Measurements from ENCODE around the gene HIGD1C. TPM values are rescaled to one million over a fixed set of nuclear protein-coding genes. Genes with fewer than 3 reads are reported as not detected.
"Not testable (repeated sequence)": the region's sequence is repeated elsewhere in the genome, so short reads cannot be mapped to it uniquely, and the experiment has no call there.

Gene HIGD1C
- total RNA-seq, 2 donors from 2014 or later, result not detected

GRCh38 chr12:50927766-50928224, 24.5 kb upstream of the HIGD1C start:
- no peaks in the 10 kb centered on the region for H3K36me3 Mint-ChIP-seq
- DNase-seq (ENCODE audit: low spot score in 2 of 2), result no peak
- peak overlapping the region in 1 of 2 donors; percentile 39 for H3K27ac Mint-ChIP-seq
- ATAC-seq, result no peak
- no peaks in the 10 kb centered on the region for H3K9me3 Mint-ChIP-seq

- DNase-seq (ENCODE audit: low spot score in 2 of 2) (no peak), ATAC-seq (no peak)
- H3K9me3 Mint-ChIP-seq, result no peaks in the 10 kb centered on the region
- no peaks in the 10 kb centered on the region for H3K36me3 Mint-ChIP-seq
- peak overlapping the region in 1 of 2 donors; percentile 39 for H3K27ac Mint-ChIP-seq
Measured at GRCh38 chr12:50928392-50928791, 24.0 kb upstream of the HIGD1C start.

- Mint-ChIP-seq H3K9me3 (no peaks in the 10 kb centered on the region), H3K27ac (peak overlapping the region in 1 of 2 donors; percentile 22), H3K36me3 (no peaks in the 10 kb centered on the region)
- no peak for ATAC-seq
- DNase-seq (ENCODE audit: low spot score in 2 of 2), result no peak
Measured at GRCh38 chr12:50929831-50930230, 22.5 kb upstream of the HIGD1C start.

GRCh38 chr12:50930477-50930876, 21.9 kb upstream of the HIGD1C start:
- not testable (repeated sequence) for DNase-seq (ENCODE audit: low spot score in 2 of 2); H3K36me3 Mint-ChIP-seq; H3K27ac Mint-ChIP-seq; H3K9me3 Mint-ChIP-seq
- ATAC-seq, result peak in 1 of 2 donors; percentile 48

GRCh38 chr12:50932787-50933280, 19.5 kb upstream of the HIGD1C start:
- Mint-ChIP-seq H3K36me3 (peaks cover 0 to 8% of the 10 kb centered on the region in 2 donors), H3K27ac (peak overlapping the region in 1 of 2 donors; percentile 50), H3K9me3 (peaks cover 0 to 5% of the 10 kb centered on the region in 2 donors)
- DNase-seq (ENCODE audit: low spot score in 2 of 2), result no peak
- ATAC-seq, result peak; percentile 36 to 92

- peak in 1 of 2 donors; percentile 38 for ATAC-seq
- peaks cover 0 to 9% of the 10 kb centered on the region in 2 donors for H3K9me3 Mint-ChIP-seq
Measured at GRCh38 chr12:50933459-50934124, 18.8 kb upstream of the HIGD1C start.

GRCh38 chr12:50934371-50934851, 17.9 kb upstream of the HIGD1C start:
- no peak for ATAC-seq
- peaks cover 0 to 10% of the 10 kb centered on the region in 2 donors for H3K9me3 Mint-ChIP-seq
- no peak overlapping the region for H3K27ac Mint-ChIP-seq

More at GRCh38 chr12:50933459-50934124, 18.8 kb upstream of the HIGD1C start:
- no peak for DNase-seq (ENCODE audit: low spot score in 2 of 2)
- Mint-ChIP-seq H3K27ac (peak overlapping the region in 1 of 2 donors; percentile 38), H3K36me3 (peaks cover 3 to 11% of the 10 kb centered on the region in 2 donors)

GRCh38 chr12:50934981-50935807, 17.1 kb upstream of the HIGD1C start:
- Mint-ChIP-seq H3K27ac (no peak overlapping the region), H3K9me3 (peaks cover 0 to 10% of the 10 kb centered on the region in 2 donors), H3K36me3 (peaks cover 10 to 14% of the 10 kb centered on the region in 2 donors)
- ATAC-seq, result no peak
- DNase-seq (ENCODE audit: low spot score in 2 of 2), result no peak

More at GRCh38 chr12:50934371-50934851, 17.9 kb upstream of the HIGD1C start:
- no peak for DNase-seq (ENCODE audit: low spot score in 2 of 2)
- peaks cover 10 to 14% of the 10 kb centered on the region in 2 donors for H3K36me3 Mint-ChIP-seq

- H3K27ac Mint-ChIP-seq, result no peak overlapping the region
- peaks cover 0 to 10% of the 10 kb centered on the region in 2 donors for H3K9me3 Mint-ChIP-seq
- DNase-seq (ENCODE audit: low spot score in 2 of 2), result no peak
- no peak for ATAC-seq
- peaks cover 10 to 14% of the 10 kb centered on the region in 2 donors for H3K36me3 Mint-ChIP-seq
Measured at GRCh38 chr12:50936821-50937530, 15.4 kb upstream of the HIGD1C start.

GRCh38 chr12:50937653-50938052, 14.7 kb upstream of the HIGD1C start:
- H3K27ac Mint-ChIP-seq, result no peak overlapping the region
- peaks cover 0 to 10% of the 10 kb centered on the region in 2 donors for H3K9me3 Mint-ChIP-seq
- peaks cover 10 to 14% of the 10 kb centered on the region in 2 donors for H3K36me3 Mint-ChIP-seq
- DNase-seq (ENCODE audit: low spot score in 2 of 2) (no peak), ATAC-seq (no peak)

- peaks cover 0 to 4% of the 10 kb centered on the region in 2 donors for H3K9me3 Mint-ChIP-seq
- no peak overlapping the region for H3K27ac Mint-ChIP-seq
Measured at GRCh38 chr12:50947933-50948626, 4.3 kb upstream of the HIGD1C start.

GRCh38 chr12:50948798-50949197, 3.5 kb upstream of the HIGD1C start:
- no peak for DNase-seq (ENCODE audit: low spot score in 2 of 2)
- Mint-ChIP-seq H3K36me3 (no peaks in the 10 kb centered on the region), H3K27ac (no peak overlapping the region), H3K9me3 (peaks cover 0 to 4% of the 10 kb centered on the region in 2 donors)
- no peak for ATAC-seq

More at GRCh38 chr12:50947933-50948626, 4.3 kb upstream of the HIGD1C start:
- no peak for ATAC-seq
- no peaks in the 10 kb centered on the region for H3K36me3 Mint-ChIP-seq
- DNase-seq (ENCODE audit: low spot score in 2 of 2), result no peak

GRCh38 chr12:50949801-50950302, 2.5 kb upstream of the HIGD1C start:
- ATAC-seq (no peak), DNase-seq (ENCODE audit: low spot score in 2 of 2) (no peak)
- H3K27ac Mint-ChIP-seq, result no peak overlapping the region
- H3K36me3 Mint-ChIP-seq, result no peaks in the 10 kb centered on the region
- H3K9me3 Mint-ChIP-seq, result peaks cover 0 to 4% of the 10 kb centered on the region in 2 donors

- ATAC-seq (no peak), DNase-seq (ENCODE audit: low spot score in 2 of 2) (no peak)
- Mint-ChIP-seq H3K9me3 (peaks cover 0 to 4% of the 10 kb centered on the region in 2 donors), H3K27ac (peak overlapping the region in 1 of 2 donors; percentile 8), H3K36me3 (no peaks in the 10 kb centered on the region)
Measured at GRCh38 chr12:50951112-50951511, 1.2 kb upstream of the HIGD1C start.

- ATAC-seq (no peak), DNase-seq (ENCODE audit: low spot score in 2 of 2) (no peak)
- no peaks in the 10 kb centered on the region for H3K36me3 Mint-ChIP-seq
- peaks cover 0 to 2% of the 10 kb centered on the region in 2 donors for H3K9me3 Mint-ChIP-seq
- H3K27ac Mint-ChIP-seq, result peak overlapping the region in 1 of 2 donors; percentile 22
Measured at GRCh38 chr12:50953047-50953446, 703 bp downstream of the HIGD1C start.

Data from activated naive CD4-positive, alpha-beta T cell treated with anti-CD3 and anti-CD28 coated beads, Interleukin-2, amount 50 U/mL, for 72 hours (primary cell).